Raji (cell line): Measurements from ENCODE around the gene SLC4A8.

ENCODE experiments used
- POLR2A ChIP-seq: IDR thresholded peaks from 2 replicates; pipeline ENCODE4 v1.6.1; 2011; ENCODE audit warnings: low read depth, low read length, control low read depth; ENCODE audit not compliant: insufficient read depth

SLC4A8 gene

DNA sequence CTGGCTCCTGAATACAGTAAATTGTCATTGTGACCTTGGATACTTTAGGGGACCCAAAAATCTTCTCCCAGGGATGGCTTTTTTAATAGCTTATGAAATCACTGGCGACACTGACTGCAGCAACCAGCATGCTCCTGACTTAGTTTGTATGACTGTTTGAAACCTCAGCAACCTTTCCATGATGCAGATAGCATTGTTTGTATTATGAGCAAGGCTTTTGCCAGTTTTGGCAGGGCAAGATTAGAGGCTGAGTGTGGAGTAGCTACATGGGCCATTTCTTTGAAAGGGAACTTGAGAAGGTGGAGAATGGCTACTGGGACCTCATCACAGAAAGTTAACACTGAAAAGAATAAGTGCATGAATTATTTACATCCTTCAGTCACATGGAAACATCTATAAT, 50.9 kb downstream of the SLC4A8 start:
- no peak for TF ChIP-seq POLR2A

DNA sequence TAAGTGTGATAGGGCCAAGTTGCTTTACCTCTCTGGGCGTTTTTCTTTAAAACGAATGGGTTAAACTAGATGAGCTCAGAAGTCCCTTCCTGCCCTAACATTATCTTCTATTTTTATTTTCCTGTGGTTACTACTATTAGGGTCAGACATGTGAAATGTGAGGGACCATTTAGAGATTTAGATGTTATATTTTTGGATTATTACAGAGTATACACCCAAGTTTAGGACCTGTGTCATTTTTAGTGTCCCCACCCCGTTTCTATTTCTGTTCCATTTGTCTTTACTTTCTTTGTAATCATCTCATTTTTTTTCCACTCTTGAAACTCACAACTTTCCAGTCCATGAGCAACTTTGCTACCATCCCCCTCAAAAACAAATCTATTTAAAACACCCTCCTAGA, 56.3 kb downstream of the SLC4A8 start:
- no peak for TF ChIP-seq POLR2A

DNA sequence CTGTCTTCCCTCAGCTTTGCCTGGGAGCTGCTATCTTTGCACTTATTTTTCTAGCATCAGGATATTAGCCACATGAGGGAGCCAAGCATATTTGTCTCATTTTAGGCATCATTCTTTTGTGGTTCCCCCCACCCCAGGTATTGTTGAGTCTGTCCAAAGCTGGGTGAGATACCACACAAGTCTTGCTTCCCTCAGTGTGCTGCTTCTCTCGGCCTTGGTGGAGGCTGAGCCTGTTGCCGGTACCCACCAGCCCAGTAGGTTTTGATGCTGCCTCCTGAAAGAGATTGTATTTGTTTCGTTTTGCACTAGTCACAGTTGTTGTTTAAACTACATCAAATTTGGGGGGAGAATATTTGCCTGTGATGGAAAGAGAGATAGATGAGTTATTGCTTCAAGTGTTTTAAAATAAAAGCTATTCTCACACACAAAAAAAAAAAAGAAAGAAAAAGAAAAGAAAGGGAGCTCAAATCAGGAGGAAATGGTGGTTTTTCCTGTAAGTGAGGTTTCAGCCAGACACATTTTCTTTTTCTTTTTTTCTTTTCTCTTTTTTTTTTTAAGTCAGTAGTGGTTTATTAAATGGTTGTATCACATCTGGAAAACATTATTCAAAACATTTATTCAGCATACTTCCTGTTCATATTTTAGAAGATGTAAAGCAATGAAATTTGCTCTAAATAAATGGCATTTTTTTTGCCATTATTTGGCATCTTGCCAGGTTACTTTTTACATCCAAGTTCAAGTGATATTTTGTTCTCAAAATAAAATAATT, 58.5 kb downstream of the SLC4A8 start:
- TF ChIP-seq POLR2A = no peak

DNA sequence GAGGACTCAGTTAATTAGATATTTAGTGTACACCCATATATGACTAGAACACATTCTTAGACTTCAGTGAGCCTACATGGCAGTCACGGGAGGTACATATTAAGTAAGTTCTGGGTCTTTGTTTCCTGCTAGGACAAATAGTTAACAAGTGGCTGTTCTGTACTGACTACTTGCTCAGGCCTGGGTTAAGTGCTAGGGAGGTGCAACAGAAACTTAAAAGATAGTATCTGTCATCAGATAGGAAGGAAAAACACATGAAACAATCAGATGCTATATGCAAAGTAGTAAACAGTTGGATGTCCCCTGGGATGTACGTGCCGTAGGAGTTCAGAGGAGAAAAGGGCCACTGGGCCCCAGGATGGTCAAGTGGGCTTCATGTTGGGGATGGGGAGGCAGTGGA, 59.5 kb downstream of the SLC4A8 start:
- no peak for TF ChIP-seq POLR2A

DNA sequence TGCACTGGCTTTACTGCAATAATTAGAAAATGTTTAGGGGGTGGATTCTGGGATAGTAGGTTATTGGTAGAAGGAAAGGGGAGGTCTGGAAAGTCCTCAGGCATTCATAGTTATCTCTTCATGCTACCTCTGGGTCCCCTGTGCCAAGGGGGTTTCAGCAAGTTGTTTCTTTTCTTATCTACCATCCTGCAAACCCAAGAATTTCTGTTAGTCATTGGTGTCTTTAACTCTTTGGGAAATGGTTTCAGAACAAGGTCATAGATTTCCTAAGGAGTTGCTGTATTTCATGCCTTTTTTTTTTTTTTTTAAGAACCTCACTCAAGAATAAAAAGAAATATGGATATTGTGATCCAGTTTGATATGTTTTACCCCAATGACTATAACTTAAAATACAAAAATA, 63.6 kb downstream of the SLC4A8 start:
- no peak for TF ChIP-seq POLR2A

DNA sequence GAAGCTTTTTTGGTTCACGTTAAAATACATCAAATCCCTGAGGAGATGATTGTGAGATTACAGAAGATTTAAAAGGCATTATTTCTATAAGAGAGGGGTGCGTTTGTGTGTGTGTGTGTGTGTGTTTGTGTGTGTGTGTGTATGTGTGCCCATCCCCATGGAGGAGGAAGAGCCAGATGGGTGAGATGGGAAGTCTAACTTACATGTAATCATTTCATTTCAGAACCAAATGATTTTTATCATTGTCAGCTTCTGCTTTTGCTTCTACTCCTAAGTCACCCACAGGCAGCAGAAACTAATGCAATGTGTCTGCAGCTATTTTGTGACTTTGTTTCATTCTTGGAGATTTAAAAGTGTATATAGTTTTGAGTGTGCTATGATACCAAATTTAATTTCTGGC, 68.7 kb downstream of the SLC4A8 start:
- TF ChIP-seq POLR2A = no peak

DNA sequence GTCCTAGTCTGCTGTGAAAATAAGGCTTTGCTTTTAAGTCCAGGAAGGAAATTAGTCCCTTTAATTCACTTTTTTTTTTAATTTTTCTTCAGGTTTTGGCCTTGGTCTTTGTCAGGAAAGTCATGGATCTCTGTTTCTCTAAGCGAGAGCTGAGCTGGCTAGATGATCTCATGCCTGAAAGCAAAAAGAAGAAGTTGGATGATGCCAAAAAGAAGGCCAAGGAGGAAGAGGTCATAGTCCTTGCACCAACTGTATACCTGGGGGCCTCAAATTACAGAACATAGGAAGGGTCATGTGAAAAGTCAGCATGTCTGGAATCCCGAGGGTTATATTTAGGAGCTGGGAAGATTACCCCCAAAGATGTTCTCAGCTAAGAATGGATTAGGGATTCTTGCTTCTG, 72.3 kb downstream of the SLC4A8 start:
- no peak for TF ChIP-seq POLR2A

DNA sequence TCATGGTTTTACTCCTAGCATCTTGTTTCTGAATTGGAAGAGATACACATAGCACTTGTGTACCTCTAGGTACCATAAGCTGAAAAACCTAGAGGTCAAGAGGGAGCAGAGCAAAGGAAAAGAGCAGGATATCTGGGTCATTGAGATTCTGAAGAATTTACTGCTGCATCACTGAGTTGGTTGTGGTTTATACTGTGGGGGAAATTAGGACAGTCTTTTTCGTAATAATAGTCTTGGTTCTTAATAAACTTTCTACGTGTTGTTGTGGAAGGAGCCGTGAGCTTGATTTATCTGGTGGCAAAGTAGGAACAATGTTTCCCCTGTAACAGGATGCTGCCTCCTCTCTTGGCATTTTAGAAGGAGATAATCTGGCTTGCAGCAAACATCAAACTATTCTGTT, 80.2 kb downstream of the SLC4A8 start:
- no peak for TF ChIP-seq POLR2A

DNA sequence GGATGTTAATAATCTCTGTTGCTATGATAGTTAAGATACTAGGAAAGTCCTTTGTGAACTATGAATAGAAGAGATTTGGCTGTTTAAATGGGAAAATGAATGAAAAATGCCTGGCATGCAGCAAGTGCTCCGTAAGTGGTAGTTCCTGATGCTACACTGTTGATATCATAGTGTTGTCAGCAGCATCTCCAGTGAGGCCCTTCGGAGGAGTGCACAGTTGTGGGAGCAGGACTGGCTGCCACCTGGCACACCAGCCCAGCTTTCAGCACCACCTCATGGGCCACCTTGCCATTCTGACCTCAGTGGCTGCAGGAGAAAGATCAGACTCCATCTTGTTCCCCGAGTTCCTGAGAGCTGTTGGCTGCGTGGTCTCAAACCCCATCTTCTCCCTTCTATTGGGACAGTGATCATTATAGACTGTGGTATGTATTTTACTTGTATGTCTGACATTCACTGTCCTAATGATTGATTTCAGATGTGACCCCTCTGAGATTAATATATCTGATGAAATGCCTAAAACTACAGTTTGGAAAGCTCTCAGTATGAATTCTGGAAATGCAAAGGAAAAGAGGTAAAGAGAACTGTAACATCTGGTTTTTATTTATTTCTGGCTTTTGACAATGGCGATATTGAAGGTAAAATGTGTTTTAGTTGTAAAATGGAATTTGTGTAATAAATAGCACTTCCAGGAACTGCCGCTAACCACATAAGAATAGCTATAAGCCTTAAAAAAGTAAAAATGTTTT, 80.9 kb downstream of the SLC4A8 start:
- TF ChIP-seq POLR2A = no peak

DNA sequence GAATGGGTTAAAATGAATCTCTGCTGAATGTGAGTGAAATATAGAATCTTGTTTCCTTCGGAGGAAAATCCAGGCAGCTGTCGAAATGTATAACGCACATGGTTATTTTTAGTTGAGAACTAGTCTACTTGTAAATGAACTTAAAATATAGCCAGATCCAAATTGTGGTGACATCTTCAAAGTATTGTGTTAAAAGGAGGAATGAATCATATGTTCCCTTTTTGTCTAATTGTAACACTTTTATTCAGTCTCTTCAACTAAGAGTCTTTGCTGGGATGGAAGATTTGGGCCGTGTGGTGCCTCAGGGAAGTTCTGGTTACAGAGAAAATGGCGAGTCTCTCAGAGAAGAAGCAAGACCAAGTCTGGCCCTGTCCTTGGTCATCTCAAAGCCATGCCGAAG, 82.5 kb downstream of the SLC4A8 start:
- no peak for TF ChIP-seq POLR2A

DNA sequence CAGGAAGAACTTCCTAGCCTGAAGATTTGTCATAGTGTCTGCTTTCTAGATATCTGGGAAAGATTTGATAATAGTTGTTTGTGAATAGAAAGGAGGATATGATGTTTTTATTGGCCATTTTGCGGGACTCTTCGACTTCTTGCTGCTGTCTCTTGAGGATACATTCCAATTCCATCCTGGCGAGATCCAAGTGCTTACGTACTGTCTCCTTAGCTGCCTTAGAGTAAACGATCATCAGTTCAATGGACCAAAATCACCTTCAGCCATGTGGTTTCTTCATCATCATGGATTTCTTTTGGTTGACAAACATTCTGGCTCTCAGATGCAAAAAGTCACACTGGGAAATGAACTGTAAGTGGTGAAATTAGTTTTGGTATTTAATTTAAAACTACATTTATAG, 83.7 kb downstream of the SLC4A8 start:
- no peak for TF ChIP-seq POLR2A

DNA sequence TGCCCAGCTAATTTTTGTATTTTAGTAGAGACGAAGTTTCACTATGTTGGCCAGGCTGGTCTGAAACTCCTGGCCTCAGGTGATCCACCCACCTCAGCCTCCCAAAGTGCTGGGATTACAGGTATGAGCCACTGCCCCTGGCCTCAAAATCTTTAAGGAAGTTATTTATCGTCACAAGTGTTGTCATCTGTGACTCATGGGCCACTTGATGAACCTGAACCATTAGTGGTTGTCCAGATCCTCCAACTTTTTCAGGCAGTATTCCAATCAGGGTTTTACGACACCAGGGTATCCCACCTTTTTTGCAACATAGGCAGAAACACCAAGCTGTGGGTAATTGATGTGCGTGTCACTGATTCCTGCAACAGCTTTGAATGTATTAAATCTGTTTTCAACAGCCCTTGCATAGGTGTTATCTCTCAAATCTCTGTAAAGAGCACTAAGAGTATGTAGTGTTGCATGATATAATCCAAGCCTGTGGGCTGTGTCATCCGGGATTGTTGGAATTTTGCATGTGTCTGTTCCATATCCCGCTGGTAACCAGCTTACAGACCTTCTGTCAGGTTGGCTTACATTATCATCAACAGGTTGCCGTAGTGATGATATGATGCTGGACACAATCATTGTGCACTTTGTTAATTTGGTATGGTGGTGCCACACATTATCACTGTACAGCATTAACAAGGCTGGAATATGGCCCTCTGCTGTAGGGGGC, 87.1 kb downstream of the SLC4A8 start:
- TF ChIP-seq POLR2A = no peak

DNA sequence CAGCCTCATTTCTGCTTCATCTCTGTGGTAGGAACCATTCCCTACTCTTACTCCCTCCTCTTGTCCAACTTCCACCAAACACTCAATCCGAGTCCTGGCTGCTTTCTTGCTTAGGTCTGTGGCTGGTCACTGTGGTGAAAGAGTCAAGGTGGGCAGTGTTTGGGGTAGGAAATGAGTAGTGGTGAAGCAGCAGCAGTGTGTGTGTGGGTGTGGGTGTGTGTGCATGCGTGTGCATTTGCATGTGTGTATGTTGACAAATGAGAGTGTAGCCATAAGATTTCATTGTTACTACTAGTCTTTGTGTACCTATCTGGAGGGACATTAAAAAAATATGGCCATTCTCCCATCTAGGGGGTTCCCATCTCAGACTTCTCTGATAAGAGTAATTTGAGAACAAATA, 87.8 kb downstream of the SLC4A8 start:
- no peak for TF ChIP-seq POLR2A

DNA sequence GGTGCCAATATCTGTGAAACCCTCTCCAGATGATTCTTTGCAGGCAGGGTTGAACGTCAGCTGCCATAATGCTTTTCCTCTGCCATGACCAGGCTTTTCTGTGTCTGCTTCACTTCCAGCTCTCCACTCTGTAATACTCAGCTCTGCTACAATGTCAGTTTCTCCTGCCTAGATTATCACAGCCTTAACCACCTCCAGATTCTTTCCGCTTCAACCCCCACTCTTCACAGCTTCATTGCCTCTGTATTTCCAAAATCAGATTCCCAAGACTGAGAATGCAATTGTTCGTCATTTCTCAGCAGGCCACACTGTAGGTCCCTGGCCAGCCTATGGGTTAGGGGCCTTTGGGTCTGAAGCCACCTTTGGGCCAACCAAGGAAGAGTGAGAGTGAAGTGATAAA, 92.7 kb downstream of the SLC4A8 start:
- TF ChIP-seq POLR2A = no peak

DNA sequence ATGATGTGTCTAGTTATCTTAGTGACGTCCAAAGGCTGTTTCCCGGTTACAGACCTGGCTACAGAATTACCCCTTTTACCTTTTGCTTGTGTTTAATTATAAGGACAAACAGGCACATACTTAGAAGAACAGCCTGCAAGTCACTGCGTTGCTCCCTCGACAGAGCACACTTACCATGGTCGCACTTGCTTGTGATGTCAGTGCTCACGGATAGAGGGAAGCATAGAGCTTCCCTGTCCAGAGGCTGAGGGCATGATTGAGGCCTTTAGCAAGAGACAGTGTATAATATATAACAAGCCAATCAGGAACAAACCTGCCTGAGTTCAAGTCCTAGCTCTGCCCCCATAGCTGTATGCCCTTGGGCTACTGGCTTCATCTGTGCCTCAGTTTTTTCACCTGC, 93.2 kb downstream of the SLC4A8 start:
- TF ChIP-seq POLR2A = no peak

DNA sequence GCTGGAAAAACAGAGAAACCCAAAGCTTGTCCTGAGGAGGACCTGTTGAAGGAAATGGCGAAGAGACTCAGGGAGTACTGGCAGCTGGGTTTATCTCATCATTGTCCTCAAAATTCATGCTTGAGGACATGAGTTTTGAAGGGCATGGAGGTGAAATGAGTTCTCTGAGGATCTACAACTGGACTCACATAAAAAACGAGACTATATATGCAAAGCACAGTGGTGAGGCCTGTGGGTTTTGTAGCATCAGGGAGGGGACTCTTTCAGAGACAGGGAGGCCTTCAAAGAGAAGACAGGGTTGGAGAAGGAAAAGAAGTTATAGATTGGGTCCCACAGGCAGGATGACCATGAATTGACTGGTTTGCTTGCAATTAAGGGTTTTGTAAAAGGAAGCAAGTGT, 95.1 kb downstream of the SLC4A8 start:
- TF ChIP-seq POLR2A = no peak
